Measurements from ENCODE around the gene CNST.

GRCh38 chr1:246591504-246591903, 25.2 kb downstream of the CNST start:
- no peak for TF ChIP-seq EZH2 (optimal IDR thresholded peaks at IDR 0.05; ENCODE audit: low read depth, low read length)
- TF ChIP-seq CTCF (IDR thresholded peaks at IDR 0.05; ENCODE audit: low read length): no peak
- TF ChIP-seq EZH2phosphoT487 (IDR thresholded peaks at IDR 0.05; ENCODE audit: low read length): no peak
